CD4-positive, alpha-beta T cell treated with Interleukin-15 for 1 hour (primary cell): Measurements from ENCODE around the gene CTNND2.

Source experiments
- DNase-seq: peaks from one replicate; pipeline ENCODE4 v3.0.0-alpha.2; 2020

The CTNND2 gene

DNA sequence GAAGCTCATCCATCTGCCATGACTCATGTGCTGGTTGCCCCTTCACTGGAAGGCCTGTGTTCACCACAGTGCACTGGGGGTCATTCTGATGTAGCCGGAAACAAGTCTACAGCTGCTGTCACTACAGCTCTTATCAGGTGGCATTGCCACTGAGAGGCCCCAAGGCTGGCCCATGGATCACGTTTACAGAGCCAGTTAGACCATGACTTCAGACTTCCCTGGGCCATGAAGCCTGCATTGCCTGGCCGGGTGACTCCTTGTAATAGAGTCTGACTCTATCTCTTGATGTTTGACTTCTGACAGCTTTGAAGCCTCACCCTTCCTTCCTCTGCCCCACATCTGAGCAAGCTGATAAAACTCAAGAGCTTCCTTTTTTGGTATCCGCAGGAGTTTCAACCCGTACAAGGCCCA lies 669.7 kb downstream of the CTNND2 start:
- peak; percentile 19 for DNase-seq

DNA sequence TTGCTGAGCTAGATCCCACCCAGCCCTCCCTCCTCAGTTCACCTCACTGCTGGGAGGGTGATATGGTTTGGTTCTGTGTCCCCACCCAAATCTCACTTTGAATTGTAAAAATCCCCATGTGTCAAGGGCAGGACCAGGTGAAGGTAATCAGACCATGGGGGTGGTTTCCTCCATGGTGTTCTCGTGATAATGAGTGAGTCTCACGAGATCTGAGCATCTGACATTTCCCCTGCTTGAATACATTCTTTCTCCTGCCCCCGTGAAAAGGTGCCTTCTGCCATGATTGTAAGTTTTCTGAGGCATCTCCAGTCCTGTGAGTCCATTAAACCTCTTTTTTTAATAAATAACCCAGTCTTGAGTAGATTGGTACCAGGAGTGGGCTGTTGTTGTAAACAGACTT lies 673.4 kb downstream of the CTNND2 start:
- DNase-seq, result no peak

DNA sequence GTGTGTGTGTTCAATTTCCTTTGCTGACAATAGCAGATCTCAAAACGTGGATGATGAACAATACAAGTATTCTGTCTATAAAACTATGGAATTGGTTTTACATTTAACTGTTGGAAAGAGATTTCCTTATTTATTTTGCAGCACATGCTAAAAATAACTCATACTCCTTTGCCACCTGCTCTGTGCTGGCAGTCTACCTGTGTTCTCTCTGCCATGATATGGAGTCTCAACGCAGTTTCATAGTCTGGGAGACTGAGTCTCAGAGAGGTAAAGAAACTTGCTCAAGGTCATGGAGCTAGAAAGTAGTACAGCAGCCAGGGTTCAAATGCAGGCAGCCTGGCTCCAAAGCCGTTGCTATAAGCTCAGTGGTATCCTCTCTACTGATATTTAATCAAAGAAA lies 677.2 kb downstream of the CTNND2 start:
- no peak for DNase-seq

DNA sequence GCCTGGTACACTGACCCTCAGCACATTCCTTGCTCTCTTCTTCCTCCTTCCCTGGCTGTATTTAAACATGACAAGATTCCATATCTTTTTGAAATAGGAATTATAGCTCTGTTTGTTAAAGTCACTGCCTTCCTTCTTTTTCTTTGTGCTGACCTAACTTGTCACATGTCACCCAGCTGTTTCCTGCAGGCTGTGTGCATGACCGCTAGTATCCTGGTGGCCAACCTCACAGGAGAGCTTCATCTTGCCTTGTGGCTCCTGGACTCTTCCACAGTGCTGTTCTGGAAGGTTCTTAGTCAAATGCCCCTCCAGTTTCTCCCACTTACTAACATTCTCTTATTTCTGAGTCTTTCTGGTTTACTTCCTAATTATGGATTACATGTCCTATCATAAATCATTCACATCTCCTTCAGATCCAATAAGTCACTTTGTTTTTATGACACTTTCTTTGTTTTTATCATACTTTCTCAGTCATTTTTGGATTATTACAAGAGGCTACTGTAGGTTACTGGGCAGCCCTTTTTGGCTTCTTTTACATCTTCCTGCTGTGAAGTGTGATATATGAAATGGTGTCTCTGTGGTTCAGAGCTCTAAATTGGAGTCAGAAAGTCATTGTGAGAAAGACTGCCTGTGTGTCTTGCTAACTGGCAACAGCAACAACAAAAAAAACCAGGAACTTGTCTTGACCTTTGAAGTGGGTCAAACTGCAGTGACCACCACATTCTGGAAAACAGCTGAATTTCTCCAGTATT lies 679.6 kb downstream of the CTNND2 start:
- no peak for DNase-seq

DNA sequence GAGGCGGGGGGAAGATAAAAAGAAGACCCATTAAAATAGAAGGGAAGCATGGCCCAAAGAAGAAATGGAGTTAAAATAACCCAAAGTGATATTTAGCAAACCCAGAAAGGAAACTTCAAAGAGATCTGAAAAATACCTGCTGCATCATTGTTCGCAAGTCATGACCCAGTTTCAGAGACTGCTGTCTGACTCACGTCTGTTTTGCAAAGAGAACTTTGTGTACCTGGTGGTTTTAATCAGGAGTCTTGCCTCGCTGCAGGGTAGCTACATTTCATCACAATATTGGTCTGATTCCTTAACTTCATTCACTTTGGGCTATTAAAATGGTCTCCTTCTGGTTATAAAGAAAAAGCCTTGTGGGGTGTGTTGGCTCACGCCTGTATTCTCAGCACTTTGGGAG lies 682.1 kb downstream of the CTNND2 start:
- DNase-seq, result no peak

DNA sequence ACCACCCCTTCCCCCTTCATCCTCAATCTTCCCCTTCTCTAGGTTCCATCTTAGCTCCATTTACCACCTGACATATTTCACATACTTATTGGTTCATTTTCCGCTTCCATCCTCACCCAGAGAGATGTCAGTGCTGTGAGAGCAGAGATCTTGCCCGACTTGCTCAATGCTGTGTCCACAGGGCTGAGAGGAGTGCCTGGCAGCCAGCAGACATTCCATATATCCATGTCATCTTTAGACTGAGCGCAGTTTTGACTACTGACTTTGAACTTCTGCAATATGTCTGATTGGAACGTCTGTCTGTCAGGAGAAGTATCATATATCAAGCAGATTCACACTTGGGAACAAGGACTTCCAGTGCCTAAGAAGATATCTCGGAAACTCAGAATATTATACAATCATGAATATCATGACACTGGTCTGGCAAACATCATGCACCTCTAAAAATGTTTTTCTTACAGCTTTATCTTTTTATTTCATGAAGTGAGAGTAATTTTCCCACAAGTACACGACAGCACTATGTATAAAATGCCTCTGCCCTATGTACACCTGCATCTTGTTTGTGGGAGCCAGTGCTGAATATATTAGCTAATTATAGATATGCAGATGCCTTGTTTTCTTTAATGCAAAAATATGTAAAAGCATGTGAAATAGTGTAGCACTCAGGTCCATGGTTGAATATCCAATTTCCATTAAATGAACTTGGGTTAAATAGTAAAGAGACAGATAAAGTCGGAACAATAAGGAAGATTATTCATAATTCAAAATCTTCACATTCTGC lies 689.2 kb downstream of the CTNND2 start:
- DNase-seq, result no peak

DNA sequence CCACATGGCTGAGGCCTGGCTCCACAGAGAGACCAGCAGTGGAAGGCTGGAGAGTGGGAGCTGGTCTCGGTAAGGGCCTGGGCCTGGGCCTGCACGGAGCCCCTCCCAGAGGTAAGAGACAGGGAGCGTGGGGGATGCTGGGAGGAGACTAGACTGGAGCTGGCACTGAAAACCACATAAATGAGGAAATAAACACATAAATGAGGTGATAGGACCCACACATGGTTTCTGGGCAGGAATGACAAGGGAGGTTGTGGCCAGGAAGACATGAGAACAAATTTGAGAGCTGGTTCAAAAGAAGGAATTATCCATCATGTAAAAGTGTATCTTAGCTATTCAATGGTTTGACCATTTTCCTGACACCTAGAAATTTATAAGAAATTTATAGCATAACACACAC lies 691.5 kb downstream of the CTNND2 start:
- no peak for DNase-seq

DNA sequence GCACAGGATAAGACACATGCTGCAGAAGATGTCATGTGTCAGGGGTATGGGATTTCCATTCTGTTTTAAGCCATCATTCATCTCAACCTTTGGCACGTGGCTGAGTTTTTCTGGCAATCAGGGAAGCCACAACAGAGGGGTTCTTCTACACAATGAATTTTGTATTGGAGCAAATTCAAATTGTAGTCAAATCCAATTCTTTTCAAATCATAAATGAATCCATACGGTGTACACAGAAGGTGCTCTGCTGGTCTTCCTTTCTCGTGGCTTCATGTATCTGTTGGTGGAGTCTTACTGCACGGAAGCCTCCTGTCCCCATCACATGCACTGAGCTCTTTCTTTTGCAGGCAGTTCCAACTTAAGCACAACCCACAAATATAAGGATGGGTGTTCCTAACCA lies 706.5 kb downstream of the CTNND2 start:
- DNase-seq, result no peak

DNA sequence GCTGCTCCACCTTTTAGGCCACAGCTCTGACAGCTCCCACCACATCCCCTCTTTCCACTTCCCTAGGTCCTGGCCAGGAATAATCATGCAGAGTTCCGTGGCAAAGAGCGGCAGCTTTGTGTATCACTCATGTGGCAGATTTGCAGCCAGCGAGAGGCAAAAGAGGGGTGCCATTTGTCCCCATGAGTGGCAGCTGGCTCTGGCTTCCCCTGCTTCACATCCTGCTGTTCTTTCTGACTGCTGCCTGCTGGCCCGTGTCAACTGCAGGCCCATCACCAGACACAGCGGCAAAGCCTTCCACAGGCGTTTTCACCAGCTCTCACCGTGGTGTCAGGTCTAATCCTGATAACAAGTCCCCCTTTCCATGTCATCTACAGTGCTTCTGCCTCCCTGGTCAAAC lies 712.6 kb downstream of the CTNND2 start:
- no peak for DNase-seq

DNA sequence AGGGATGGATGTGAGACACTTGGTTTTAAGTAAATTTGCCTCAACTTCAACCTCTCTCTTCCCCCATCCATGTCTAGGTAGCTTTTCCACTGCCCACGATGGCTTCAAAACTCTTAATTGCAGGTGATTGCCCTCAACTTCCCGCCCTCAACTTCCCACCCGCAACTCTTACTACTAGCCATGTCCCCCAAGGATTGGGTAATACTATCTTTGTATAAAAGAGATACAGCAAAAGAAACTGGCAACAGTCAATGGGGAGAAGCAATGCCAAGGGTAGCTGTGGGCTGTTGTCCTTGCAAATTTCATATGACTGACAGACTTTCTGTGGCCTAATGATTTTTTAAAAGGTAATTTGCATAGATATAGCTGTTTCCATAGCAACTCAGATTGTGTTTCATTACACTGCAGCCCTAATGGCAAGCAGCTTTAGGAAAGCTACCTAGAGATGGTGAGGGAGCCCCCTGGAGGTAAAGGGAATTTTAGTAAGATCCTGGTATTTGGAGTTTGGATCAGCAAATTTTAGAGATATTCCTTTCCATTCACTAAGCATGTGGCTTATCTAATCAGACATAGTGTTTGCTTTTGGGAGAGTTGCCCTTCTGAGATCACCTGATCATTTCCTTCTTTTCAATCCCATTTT lies 721.7 kb downstream of the CTNND2 start:
- no peak for DNase-seq

DNA sequence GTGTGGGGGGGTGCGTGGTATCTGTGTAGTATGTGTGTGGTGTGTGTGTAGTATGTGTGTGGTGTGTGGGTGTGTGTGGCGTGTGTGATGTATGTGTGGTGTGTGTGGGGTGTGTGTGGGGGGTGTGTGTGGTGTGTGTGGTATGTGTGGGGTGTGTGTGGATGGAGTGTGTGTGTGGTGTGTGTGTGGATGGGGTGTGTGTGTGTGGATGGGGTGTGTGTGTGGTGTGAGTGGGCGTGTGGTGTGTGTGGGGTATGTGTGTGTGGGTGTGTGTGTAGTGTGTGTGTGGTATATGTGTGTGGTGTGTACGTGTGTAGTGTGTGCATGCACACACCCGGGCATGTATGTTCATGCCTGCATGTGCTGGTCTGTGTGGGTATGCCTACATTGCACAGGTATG lies 722.3 kb downstream of the CTNND2 start:
- no peak for DNase-seq

DNA sequence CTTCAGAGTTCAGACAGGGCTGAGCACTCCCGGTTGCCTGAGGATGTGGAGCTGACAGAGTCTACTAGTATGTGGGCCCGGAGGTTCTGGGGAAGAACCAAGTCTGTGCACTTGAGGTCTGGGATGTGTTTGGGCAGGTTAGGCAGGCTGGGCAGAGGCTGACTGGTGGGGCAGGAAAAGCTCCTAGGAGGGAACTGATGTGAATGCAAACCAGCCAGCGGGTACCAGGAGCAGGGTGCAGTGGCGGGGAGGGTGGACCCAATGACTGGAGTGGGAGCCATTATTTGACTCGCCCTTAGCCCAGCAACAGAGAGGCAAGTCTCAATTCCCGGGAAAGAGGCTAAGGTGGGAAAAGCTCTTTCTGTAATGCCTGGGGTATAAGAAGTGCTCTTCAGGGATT lies 723.4 kb downstream of the CTNND2 start:
- no peak for DNase-seq

DNA sequence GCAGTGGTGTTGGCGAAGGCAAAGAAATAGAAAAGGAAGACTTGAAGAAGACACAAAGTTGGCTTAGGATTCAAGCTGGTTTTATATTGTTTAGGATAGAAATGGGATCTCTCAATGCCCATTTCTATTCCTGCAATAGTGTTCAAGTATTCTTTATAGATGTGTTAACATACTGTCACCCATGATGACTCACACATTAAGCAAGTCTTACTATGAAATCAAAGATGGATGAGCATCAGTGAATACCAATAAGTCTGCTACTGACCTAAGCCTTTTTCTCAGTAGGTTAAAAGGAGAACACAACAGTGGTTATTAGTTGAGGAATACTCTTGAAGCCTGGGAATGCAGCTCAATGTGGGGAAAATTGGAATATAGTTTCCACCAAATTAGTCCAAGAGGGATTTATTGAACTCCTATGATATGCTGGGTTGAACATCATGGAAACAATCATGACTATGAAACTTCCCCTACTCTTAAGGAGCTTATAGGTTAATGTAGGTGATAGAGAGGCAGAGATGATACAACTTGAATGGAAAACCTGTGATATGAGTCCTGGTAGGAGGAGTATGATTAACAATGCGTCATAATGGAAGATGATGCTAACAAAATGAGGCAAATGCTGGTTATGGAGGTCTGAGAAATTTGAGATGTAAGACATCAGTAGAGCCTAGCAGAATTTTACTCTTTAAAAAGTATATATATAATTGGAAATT lies 726.1 kb downstream of the CTNND2 start:
- DNase-seq, result no peak

DNA sequence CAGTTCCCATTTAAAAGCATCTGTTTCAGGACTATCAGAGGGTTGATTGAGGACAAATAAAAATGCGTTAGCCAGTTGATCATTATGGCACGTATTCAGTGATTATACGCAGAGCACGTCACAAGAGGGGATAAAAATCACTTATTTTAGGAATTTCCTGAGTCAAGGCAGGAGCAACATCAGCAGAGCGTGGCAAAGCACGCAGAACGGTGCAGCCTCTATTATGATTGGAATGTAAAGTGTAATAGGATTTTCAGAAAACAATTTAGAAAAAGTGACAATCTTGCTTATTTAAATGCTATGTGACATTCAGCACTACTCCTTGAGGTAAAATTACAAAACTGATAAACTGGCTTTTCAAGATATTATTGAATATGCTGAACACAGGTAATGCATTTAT lies 729.7 kb downstream of the CTNND2 start:
- DNase-seq, result no peak

DNA sequence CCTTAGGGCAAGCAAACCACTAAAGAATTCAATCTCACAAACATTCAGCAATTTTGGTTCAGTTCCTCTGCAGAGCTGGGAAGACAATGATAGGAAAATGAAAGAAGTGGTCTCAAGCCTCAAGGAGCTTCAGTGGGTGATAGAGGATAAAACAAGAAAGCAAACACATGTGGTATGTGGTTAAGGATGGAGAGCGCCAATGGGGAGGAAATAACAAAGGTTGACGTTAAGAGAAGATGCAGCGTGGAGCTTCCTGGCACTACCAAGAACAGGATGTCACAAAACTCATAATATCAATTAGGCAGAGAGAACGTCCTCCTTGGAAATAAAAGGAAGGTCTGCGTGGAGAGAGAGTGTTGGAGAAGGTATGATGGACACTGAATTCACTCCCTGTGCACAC lies 731.8 kb downstream of the CTNND2 start:
- no peak for DNase-seq

DNA sequence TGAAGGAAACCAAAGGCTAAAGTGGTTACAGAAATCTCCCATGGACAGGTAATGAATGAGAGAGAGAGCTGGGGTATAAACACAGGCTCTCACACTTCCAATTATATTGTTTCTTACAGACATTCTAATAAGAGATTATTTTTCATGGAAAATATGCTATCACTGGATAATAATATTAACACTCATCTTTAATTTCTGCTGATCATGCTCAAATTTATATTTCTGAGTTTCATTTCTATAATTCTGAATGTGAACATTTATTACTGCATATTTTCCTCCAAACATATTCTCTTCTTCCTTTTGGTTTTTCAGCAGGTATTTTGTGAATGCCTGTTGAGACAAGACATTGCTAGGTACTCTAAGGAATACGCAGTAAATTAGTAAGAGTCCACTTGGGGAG lies 733.0 kb downstream of the CTNND2 start:
- no peak for DNase-seq

DNA sequence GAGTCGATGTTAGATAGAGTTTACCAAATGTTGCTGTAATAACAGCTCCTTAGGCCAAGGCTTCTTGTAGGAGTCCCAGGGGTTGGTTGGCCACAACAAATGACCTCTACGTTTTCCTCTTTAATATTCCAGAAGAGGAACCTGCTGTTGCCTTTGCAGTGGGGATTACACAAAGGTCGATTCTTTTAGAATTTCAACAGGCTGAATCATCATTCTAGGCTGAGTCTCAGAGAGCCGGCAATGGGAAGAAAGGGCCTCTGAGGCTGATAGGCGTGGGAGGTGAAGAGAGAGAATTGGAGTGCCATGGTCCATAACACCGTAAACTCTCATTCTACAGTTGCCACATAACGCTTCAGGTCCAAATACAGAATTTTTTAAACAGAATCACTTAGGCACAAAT lies 737.3 kb downstream of the CTNND2 start:
- DNase-seq, result no peak

DNA sequence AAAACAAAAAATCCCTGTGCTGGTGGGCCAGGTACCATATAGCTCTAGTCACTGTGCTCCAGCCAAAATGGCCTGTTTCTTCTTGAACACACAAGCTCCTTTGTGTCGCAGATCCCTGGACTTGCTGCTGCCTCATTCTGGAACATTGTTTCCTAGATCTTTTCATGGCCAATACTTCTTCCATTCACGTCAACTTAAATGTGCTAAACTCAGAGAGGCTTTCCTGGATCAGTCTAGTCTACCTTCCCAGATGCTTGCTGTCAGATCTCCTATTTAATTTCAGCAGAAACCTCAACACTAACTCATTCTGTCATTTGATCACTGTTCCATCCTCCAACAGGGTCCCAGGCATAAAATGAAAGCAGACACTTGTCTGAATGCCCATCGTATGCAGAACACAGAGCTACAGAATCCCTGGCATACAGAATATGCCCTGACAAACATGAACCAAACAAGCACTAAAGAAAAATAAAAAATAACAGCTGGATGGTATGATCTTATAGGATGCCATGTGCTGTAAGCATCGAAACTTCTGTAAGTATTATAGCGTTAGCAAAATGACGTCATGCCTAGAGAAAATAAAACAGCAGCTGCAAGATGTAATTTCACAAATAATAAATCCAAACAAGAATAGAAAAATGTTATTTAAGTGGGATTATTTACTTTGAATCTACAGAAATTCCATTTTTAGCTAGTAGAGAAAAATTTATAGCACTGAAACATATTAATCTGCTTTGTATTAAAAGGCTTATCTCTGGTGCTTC lies 739.5 kb downstream of the CTNND2 start:
- DNase-seq, result no peak

DNA sequence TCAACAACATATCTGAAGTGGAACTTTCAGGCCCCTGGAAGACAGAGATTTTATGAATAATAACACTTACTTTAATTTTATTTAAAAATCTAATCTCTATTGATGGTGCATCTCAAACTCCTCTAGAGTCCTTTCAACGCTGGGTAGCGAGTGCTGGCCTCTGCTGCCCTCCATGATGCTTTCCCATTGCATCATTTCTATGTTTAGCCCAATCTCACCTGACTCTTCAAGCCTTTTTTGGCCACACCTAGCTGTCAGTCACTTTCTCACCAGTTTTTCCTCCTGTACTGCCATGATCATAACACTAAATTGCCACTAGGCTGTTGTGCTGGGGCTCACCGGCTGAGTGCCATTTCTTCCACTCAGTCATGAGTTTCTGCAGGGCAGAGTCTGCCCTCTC lies 747.1 kb downstream of the CTNND2 start:
- DNase-seq, result no peak

DNA sequence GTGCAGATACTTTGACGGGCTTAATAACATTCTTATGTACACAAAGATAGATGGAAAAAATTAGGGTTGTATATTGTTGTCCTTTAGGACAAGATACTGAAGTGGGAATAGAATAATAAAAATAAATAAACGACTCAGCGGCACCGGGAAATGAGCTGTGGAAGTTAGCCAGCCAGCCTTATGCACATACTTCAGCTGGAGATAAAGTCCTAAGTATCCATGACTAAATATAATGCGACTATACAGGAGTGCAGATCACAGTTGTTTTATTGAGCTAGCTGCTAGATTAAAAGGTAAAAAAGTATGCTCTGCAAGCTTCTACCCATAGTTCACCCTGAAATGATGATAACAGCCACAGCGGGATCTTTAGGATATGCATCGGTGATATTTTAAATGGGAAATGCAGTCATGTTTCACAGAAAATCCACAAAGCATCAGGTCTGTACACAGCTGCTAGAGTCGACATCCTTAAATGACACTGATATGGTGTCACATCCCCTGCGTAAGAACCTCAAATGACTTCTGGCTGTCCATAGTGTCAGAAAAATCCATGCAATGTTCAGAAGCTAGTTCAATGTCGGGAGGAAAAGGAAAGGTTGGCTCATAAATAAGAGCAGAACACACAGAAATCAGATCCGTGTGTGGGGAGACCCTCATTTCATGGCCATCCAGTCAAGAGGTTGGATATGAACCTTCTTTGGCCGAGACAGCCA lies 750.4 kb downstream of the CTNND2 start:
- no peak for DNase-seq

DNA sequence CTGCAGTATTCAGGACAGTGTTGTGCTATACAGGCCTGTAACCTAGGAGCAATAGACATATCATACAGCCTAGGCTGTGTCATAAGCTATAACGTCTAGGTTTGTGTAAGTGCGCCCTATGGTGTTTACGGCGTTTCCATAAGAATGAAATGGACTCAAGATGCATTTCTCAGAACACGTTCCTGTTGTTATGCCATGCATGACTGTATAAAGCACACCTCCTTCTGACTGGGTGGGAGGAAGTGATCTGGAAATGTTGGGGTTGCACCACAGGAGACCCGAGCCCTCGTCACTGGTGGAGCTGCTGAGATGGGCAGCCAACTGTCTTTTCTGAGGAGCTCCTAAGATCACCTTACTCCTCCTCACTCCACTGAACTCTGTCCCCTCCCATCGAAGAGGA lies 751.9 kb downstream of the CTNND2 start:
- DNase-seq, result no peak

DNA sequence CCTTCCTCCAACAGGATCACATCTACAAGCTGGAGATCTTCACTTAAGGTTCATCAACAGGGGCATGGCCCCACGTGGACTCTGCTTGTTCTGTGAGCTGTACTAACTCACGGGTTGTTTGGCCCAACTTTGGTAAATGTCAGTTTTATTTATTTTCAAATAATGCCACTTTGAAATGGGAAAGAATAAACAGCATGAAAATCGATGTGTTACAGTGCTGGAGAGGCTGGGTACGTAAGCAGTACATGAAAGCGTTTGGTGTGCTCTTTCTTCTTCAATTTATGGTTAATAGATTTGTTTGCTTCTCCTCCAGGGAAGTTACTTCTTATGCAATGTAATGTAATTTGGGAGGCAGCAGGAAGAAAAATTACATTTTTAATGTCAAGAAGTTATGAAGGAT lies 753.3 kb downstream of the CTNND2 start:
- DNase-seq, result no peak
